Activated effector memory CD4-positive, alpha-beta T cell treated with anti-CD3 and anti-CD28 coated beads, Interleukin-2, amount 50 U/mL, for 16 hours (primary cell): Measurements from ENCODE around the gene MDH1.

Experiments used
- DNase-seq: peaks from one replicate; pipeline ENCODE4 v3.0.0-alpha.2; 2020

The MDH1 gene

DNA sequence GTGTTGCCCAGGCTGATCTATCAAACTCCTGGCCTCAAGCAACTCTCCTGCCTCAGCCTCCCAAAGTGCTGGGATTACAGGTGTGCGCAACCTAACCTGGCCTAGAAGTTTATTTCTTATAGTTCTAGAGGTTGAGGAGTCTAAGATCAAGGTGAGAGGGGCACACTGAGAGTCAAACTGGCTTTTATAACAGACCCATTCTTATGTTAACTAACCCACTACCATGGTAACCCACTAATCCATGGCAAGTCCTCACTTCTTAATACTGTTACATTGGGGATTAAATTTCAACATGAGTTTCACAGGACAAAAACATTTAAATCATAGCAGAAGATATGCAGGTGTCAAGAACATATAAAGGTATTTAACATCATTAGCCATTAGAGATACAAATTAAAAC lies 50.6 kb downstream of the MDH1 start:
- no peak for DNase-seq

DNA sequence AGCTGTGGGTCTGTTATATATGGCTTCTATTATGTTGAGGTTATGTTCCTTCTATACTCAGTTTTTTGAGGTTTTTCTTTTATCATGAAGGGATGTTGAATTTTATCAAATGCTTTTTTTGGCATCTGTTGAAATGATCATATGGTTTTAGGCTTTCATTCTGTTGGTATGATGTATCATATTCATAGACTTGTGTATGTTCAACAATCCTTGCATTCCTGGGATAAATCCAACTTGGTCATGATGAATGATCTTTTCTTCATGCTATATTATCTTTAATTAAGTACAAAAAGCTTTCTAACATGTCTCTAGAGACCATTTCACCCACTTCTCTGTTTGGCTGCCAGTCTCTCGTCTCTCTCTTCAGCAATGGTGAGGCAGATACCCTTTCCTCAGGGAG lies 54.2 kb downstream of the MDH1 start:
- DNase-seq = no peak

DNA sequence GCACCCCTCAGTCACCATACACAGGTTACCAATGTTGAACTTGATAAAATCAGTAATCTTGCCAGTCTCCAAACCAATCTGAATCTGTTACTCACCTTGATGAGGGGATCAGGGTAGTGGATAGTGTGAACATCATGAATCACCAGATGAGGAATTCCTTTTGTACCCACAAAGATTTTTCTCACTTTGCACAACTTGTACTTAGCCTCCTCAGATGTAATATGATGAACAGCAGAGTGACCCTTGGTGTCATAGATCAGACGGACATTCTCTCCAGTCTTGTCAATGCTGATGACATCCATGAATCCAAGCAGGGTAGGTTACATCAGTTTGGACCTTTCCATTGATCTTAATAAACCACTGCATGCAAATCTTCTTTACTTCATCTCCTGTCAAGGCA lies 54.7 kb downstream of the MDH1 start:
- DNase-seq = no peak

DNA sequence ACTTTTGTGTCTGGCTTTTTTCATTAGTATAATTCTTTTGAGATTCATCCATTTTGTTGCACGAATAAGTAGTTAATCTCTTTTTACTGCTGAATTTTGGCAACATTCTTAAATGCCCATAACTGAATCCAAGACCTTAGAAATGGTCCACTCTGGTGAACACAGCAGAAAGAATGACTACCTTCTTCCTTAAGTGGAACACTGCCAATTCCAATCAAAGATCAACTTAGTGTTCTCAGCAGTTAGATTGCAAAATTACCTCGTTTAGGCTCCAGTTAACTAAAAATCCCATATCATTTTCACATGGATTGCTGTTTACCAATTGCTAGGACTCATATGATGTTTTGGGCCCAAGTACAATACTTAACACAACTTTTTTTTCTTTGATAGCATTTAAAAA lies 59.9 kb downstream of the MDH1 start:
- no peak for DNase-seq

DNA sequence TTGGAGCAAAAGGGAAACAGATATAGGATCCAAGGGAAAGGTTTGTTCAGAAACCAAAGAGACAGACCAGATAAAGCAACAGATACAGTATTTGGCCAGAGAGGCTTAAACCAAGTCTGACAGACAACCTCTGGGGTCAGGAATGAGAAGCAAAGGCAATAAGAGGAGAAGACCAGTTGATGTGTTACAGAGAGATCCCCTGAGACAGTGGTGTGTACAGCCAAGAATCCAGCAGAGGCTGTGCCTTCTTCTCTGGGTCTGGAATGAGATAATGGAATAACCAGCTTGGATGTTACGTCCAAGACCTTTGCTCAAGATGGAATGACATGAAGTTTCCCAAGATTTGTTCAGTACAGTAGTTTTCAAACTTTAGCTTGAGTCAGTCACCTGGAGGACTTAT lies 61.1 kb downstream of the MDH1 start:
- no peak for DNase-seq

DNA sequence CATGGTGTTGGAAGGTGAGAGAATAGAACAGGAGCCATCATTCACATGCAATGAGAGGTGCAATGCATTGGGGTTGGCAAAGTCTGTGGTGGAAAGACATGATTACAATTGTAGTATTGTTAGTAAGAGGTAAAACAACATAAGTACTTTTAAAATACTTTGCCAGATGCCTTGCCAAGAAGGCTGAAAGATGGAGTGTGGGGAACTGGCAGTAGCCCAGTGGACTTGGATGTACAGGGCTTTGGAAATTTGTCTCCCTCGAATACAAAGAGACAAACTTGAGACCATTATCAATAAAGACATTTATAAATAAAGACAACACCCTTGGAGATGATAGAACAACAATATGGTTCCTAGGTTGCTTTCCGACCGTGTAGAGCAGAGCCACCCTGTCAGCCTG lies 62.0 kb downstream of the MDH1 start:
- DNase-seq = no peak

DNA sequence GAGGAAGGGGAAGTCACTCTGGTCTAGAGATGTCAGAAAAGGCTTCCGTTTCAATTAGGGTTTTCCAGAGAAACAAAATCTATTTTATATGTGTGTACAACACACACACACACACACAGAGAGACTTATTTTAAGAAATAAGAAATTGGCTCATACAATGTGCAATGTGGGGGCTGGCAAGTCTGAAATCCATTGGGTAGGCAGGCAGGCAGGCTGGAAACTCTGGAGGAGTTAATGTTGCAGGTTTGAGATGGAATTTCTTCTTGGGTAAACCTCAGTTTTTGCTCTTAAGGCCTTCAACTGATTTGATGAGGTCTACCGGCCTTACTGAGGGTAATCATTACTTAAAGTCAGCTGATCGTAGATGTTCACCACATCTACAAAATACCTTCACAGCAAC lies 62.6 kb downstream of the MDH1 start:
- DNase-seq = no peak

DNA sequence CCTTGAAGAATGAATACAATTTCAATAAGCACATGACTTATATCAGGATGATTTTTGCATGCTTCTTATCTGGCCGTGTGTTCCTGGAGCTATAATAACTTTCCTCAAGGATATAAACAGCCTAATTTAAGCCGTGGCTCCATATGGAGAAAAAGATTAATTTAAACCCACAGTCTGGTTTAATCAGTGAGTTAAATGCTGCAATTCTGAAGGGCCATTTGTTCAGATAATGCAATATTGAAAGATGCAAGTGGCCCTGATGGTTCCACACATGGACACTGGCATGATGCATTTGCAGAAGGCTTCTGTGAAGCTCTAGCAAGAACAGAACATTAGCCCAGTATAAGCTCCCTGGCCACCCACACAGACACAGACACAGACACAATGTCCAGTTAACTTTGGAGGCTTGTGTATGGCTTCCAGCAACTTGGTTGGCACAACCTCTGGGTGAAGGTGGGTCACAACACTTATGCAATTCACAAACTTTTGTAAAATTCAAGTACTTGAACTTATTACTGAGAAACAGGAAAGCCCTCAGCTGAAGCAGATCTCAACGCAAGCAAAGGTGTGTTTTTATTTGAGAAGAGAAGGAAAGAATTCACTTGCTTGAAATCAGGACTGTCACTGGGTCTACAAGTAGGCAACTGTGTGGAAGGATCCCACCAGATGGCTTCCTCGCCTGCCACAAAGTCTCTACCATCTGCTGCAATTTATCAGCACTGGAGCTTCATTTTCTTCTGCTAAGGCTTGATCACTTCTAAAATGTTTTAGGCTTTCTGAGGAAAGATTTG lies 63.3 kb downstream of the MDH1 start:
- no peak for DNase-seq

DNA sequence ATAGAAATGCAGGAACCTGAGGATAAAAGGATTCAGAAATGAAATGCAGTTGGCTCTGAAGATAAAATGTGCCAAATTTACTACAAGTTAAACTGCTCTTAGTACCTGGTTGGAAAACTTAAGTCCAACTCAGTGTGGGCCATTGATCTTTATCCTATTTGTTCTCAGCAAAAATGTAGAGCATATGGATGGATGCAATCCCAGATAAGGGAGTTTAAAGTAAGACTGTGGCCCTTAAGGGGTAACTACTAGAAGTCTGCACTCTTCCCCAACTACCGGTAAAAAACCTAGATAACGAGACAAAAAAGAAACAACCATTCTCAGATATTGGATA lies 63.9 kb downstream of the MDH1 start:
- no peak for DNase-seq

DNA sequence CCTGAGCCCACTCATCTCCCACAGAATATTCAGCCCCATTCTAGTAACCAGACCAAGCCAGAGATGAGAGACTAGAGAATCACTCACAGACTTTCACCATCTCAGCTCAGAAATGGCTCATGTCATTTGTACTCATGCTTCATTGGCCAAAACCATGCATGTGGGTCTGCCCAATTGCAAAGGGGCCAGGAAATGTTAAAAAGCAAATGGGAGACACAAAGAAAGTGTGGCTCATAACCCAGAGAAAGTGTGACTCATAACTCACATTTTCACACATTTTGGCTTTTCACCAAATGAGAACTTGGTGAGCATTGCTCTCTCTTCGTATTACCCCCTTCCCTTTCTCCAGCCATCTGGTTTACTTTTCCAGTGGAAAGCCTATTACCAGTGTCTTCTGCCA lies 66.2 kb downstream of the MDH1 start:
- no peak for DNase-seq
